CD4-positive, alpha-beta T cell treated with Interleukin-15 for 1 hour (primary cell): ENCODE results near the gene AKR7A3.
A peak's percentile ranks its signal among the peaks of the same experiment; 100 is the strongest.

Source experiments
- DNase-seq: peaks from one replicate; pipeline ENCODE4 v3.0.0-alpha.2; 2020

AKR7A3 gene

DNA sequence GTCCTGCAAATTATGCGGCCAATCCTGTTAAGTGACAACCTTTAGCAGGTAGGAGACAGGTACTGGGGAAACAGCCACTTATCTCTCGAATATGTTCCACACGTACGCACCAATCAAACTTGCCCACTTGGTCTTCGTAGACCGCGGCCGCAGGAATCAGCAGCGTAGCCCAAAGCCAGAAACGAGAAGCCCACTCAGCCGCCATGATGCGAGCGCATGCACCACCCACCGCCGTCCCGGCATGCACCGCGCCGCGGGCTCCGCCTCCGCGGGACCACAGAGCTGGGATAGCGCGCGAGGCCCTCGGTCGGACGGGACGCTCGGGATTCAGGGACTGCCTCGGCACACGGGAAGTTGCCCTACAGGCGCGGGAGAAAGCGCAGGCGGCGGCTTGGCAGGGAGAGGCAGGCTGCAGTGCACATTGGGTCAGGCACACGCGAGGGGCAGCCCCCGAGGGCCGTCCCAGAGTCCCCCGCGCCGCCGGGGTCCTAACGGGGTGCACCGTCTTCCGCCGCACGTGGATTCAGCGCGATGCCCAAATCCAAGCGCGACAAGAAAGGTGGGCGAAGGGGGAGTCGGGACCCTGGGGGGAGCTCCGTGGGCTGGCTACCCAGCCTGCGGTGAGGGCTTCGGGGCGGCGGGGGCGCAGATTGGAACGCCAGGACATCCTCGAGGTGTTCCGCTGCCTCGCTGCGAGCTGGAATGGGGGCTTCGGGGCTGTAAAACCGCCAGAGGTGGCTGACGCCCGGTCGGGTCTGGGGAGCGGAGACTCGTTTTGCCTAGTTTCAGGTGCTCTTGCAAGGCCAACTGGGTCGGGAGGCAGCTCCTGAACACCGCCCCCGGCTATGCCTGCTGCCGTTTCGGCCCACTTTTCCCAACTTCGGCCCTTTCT, 37.0 kb downstream of the AKR7A3 start, which contains the start of the genes EMC1 and MRTO4:
Gene EMC1, minus strand, starts transcription at position 220 of the 892 bp plus-strand sequence. Its CDS starts 15 bp downstream, at position 205.
Gene MRTO4, plus strand, starts transcription at position 501 of the 892 bp plus-strand sequence. Its CDS starts 31 bp downstream, at position 532.
- DNase-seq: peak; percentile 76

DNA sequence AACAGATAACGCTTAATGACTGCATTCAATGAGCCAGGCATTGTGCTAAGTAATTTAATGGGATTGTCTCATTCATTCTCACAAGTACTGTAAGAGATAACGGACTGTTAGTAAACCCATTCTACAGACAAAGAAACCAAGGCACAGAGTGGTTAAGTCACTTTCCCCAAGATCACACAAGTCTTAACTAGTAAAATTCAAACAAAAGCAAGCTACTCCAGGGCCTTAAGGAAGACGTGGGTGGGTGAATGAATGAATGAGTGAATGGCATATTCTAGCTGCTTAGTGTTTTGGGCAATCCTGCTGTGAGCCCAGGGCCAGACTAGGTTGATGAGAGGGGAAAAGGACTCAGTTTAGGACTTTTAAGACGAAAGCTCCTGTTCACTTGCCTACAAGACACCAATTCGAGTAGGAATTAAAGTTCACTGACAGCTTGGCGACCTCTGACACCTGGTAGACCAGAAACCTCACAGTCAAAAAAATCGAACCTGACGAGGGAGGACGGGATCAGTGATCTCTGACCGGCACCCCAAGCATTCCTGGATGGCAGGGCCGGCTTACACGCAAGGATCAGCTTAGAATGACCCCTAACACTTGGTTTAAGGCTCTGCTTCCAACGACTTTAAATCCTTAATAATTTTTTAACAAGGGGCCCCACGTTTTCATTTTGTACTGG, 37.8 kb downstream of the AKR7A3 start:
- no peak for DNase-seq

DNA sequence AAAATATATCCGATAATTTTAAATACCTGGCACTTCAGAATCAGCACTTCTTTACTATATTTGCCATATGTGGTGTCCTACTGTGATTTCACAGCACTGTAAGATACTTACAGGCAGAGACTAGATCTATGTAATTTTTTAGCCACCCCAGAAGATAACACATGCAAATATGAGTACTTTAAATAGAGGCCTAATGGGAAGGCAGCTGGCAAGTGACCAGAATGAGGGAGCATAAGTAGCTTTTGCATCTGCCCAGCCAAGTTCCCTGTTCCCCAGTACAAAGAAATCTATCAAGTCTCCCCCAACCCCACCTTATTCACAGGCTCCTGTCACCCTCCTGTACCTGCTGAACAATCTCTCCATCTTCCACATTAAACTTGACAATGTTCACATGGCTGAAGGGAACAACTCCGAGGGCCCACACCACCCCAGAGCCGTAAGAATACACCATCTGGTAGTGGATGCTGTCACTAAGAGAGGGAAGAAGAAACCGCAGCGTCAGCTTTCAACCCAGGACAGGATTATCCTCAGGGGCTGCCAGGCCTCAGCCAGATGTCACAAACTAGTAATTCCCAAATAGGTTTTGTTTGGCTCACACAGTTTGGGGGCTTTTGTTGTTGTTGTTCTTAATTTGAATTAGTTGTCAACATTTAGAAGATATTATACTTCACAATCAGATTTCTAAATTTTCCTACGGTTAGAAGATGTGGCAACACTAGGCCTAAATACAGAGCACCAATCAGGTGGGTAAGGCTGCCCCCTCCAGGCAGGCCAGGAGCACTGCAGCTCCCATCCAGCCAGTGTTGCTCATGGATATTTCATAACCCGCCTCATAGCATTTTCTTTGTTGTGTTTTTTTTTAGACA, 47.7 kb downstream of the AKR7A3 start:
- DNase-seq: peak; percentile 64

DNA sequence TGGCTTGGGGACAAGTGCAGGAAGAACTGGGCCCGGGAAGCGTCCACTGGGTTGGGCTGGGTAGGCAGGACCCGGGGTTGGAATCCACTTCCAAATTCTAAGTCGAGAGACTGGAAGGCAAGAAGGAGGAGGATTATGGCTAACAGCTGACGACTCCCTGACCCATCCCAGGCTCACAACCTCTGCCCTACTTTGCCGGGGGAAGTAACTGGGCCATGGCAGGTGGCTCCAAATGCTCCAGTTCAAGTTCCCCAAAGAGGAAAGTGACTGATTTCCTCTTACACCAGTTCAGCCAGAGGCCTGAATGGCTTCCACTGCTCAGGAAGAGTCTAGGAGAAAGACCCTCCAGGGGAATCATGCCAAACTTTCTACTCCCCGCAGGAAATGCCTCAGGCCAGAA, 48.7 kb downstream of the AKR7A3 start:
- no peak for DNase-seq

DNA sequence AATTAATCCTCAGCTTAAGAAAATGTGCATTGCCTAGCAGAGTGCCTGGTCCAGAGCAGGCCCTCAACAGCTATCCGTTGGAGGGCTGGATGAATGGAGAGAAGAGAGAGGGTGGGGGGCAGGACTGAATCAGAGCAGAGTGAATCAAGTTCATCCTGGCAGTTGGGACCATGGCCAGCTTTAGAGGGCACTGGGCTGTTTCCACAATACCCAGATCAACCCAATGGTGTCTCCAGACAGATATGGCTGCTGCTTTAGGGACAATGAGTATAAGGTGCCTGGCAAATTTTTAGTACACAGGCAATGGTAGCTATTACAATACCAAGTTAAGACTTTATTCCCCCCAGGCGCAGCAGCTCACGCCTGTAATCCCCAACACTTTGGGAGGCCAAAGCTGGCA, 54.3 kb downstream of the AKR7A3 start:
- DNase-seq: no peak
